K562 (cell line): Measurements from ENCODE around the gene C19orf44.

Experiments
- EGR1 ChIP-seq: fragments of 450-650 bp; conservative IDR thresholded peaks from 2 replicates; pipeline ENCODE4 v1.6.1; 2017; ENCODE audit warnings: mild to moderate bottlenecking
- RAD21 ChIP-seq, 2 experiments: fragments of 250-450 bp in 1 of 2; fragments of 450-650 bp in 1 of 2; sonication (Bioruptor Pico) in 1 of 2; formaldehyde crosslinking in 1 of 2; IDR thresholded peaks in 1 of 2; conservative IDR thresholded peaks in 1 of 2; 2 replicates each; pipeline versions ENCODE4 v1.4.0 to v1.8.0; 2020 to 2022; ENCODE audit warnings: mild to moderate bottlenecking in 2 of 2, moderate library complexity in 1 of 2
- ZMIZ1 ChIP-seq, 2 experiments: fragments of 150-350 bp in 1 of 2; IDR thresholded peaks; 2 replicates each; pipeline ENCODE4 v1.6.1; 2012 to 2016; ENCODE audit warnings: low read depth in 2 of 2, low read length in 2 of 2, mild to moderate bottlenecking in 1 of 2, moderate library complexity in 1 of 2

GRCh38 chr19:16522559-16523377, 26.6 kb downstream of the C19orf44 start:
- TF ChIP-seq RAD21 (CRISPR knock-in tag; conservative IDR thresholded peaks at IDR 0.05 in 1 of 2, IDR thresholded peaks at IDR 0.05 in 1 of 2) = no peak
- TF ChIP-seq ZMIZ1 (IDR thresholded peaks at IDR 0.05; ENCODE audit: low read depth in 2 of 2, low read length in 2 of 2) = no peak
- TF ChIP-seq EGR1 = no peak
